ENCODE data around the gene WWOX. TPM values are rescaled to one million over a fixed set of nuclear protein-coding genes. Genes with fewer than 3 reads are reported as not detected.

The WWOX gene
- total and polyA plus RNA-seq, 2 of the 13 experiments (the other 11 are each of a cell fraction or from before 2014, with no cell fraction given) = 9.1 to 37.4 TPM

DNA sequence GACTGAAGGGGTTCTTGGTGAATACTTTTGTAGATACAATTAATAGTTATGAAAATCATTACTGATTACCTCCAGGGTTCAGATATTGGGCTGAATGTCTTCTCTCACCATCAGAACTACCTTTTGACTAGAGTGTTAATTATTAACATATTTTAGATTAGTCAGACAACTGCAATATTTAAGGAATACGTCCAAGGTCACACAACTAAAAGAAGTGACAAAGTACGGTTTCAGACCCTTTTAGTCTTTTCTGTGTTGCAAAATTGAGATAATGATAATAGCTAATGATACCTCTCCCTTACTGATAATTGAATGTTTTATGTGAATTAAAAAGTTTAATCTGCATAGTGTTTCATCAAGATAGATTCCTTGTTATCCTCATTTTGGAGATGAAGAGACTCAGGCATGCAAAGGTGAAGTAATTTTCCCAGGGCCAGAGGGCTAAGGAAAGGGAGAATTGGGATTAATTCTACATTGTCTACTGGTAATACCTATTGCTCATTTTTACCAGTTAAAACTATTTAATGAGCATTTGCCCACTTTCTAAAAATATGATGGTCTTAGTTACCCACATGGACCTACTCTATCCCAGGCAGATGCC, 107.3 kb downstream of the WWOX start (continued):
- TF ChIP-seq, protein P1, sequence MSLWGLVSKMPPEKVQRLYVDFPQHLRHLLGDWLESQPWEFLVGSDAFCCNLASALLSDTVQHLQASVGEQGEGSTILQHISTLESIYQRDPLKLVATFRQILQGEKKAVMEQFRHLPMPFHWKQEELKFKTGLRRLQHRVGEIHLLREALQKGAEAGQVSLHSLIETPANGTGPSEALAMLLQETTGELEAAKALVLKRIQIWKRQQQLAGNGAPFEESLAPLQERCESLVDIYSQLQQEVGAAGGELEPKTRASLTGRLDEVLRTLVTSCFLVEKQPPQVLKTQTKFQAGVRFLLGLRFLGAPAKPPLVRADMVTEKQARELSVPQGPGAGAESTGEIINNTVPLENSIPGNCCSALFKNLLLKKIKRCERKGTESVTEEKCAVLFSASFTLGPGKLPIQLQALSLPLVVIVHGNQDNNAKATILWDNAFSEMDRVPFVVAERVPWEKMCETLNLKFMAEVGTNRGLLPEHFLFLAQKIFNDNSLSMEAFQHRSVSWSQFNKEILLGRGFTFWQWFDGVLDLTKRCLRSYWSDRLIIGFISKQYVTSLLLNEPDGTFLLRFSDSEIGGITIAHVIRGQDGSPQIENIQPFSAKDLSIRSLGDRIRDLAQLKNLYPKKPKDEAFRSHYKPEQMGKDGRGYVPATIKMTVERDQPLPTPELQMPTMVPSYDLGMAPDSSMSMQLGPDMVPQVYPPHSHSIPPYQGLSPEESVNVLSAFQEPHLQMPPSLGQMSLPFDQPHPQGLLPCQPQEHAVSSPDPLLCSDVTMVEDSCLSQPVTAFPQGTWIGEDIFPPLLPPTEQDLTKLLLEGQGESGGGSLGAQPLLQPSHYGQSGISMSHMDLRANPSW (CRISPR knock-in tag; IDR thresholded peaks at IDR 0.05; ENCODE audit: borderline replicate concordance) = peak; percentile 33; the same call in 1 of the 2 replicates
- no peak for TF ChIP-seq NFE2L1 (CRISPR knock-in tag; IDR thresholded peaks at IDR 0.05; ENCODE audit: borderline replicate concordance)
- TF ChIP-seq, protein P2, sequence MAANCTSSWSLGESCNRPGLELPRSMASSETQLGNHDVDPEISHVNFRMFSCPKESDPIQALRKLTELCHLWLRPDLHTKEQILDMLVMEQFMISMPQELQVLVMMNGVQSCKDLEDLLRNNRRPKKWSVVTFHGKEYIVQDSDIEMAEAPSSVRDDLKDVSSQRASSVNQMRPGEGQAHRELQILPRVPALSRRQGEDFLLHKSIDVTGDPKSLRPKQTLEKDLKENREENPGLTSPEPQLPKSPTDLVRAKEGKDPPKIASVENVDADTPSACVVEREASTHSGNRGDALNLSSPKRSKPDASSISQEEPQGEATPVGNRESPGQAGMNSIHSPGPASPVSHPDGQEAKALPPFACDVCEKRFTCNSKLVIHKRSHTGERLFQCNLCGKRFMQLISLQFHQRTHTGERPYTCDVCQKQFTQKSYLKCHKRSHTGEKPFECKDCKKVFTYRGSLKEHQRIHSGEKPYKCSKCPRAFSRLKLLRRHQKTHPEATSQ (CRISPR knock-in tag; IDR thresholded peaks at IDR 0.05; ENCODE audit: borderline replicate concordance) = no peak
- TF ChIP-seq GABPB1 (CRISPR knock-in tag; IDR thresholded peaks at IDR 0.05) = no peak
- TF ChIP-seq GATAD2A (CRISPR knock-in tag; IDR thresholded peaks at IDR 0.05) = peak; percentile 87
- TF ChIP-seq TCF7 (IDR thresholded peaks at IDR 0.05; ENCODE audit: low read depth) = peak; percentile 37; the same call in 1 of the 2 replicates
- no peak for TF ChIP-seq ZKSCAN8 (CRISPR knock-in tag; IDR thresholded peaks at IDR 0.05; ENCODE audit: borderline replicate concordance)
- TF ChIP-seq, protein P3, sequence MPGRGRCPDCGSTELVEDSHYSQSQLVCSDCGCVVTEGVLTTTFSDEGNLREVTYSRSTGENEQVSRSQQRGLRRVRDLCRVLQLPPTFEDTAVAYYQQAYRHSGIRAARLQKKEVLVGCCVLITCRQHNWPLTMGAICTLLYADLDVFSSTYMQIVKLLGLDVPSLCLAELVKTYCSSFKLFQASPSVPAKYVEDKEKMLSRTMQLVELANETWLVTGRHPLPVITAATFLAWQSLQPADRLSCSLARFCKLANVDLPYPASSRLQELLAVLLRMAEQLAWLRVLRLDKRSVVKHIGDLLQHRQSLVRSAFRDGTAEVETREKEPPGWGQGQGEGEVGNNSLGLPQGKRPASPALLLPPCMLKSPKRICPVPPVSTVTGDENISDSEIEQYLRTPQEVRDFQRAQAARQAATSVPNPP (CRISPR knock-in tag; IDR thresholded peaks at IDR 0.05) = no peak
- peak; percentile 40; the same call in 1 of the 2 replicates for TF ChIP-seq RARA (CRISPR knock-in tag; IDR thresholded peaks at IDR 0.05)
- TF ChIP-seq, protein P4, sequence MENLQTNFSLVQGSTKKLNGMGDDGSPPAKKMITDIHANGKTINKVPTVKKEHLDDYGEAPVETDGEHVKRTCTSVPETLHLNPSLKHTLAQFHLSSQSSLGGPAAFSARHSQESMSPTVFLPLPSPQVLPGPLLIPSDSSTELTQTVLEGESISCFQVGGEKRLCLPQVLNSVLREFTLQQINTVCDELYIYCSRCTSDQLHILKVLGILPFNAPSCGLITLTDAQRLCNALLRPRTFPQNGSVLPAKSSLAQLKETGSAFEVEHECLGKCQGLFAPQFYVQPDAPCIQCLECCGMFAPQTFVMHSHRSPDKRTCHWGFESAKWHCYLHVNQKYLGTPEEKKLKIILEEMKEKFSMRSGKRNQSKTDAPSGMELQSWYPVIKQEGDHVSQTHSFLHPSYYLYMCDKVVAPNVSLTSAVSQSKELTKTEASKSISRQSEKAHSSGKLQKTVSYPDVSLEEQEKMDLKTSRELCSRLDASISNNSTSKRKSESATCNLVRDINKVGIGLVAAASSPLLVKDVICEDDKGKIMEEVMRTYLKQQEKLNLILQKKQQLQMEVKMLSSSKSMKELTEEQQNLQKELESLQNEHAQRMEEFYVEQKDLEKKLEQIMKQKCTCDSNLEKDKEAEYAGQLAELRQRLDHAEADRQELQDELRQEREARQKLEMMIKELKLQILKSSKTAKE (CRISPR knock-in tag; IDR thresholded peaks at IDR 0.05; ENCODE audit: borderline replicate concordance) = no peak
- TF ChIP-seq, protein P5, sequence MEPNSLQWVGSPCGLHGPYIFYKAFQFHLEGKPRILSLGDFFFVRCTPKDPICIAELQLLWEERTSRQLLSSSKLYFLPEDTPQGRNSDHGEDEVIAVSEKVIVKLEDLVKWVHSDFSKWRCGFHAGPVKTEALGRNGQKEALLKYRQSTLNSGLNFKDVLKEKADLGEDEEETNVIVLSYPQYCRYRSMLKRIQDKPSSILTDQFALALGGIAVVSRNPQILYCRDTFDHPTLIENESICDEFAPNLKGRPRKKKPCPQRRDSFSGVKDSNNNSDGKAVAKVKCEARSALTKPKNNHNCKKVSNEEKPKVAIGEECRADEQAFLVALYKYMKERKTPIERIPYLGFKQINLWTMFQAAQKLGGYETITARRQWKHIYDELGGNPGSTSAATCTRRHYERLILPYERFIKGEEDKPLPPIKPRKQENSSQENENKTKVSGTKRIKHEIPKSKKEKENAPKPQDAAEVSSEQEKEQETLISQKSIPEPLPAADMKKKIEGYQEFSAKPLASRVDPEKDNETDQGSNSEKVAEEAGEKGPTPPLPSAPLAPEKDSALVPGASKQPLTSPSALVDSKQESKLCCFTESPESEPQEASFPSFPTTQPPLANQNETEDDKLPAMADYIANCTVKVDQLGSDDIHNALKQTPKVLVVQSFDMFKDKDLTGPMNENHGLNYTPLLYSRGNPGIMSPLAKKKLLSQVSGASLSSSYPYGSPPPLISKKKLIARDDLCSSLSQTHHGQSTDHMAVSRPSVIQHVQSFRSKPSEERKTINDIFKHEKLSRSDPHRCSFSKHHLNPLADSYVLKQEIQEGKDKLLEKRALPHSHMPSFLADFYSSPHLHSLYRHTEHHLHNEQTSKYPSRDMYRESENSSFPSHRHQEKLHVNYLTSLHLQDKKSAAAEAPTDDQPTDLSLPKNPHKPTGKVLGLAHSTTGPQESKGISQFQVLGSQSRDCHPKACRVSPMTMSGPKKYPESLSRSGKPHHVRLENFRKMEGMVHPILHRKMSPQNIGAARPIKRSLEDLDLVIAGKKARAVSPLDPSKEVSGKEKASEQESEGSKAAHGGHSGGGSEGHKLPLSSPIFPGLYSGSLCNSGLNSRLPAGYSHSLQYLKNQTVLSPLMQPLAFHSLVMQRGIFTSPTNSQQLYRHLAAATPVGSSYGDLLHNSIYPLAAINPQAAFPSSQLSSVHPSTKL (CRISPR knock-in tag; IDR thresholded peaks at IDR 0.05) = peak; percentile 93
- TF ChIP-seq MZF1 (CRISPR knock-in tag; IDR thresholded peaks at IDR 0.05; ENCODE audit: borderline replicate concordance) = no peak
- peak; percentile 52; the same call in 1 of the 2 replicates for TF ChIP-seq NCOR1 (IDR thresholded peaks at IDR 0.05; ENCODE audit: borderline replicate concordance, low read length)
- TF ChIP-seq TSC22D2 (CRISPR knock-in tag; IDR thresholded peaks at IDR 0.05; ENCODE audit: borderline replicate concordance) = no peak
- TF ChIP-seq ZNF124 (CRISPR knock-in tag; IDR thresholded peaks at IDR 0.05) = no peak
- TF ChIP-seq, protein P6, sequence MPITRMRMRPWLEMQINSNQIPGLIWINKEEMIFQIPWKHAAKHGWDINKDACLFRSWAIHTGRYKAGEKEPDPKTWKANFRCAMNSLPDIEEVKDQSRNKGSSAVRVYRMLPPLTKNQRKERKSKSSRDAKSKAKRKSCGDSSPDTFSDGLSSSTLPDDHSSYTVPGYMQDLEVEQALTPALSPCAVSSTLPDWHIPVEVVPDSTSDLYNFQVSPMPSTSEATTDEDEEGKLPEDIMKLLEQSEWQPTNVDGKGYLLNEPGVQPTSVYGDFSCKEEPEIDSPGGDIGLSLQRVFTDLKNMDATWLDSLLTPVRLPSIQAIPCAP (CRISPR knock-in tag; IDR thresholded peaks at IDR 0.05; ENCODE audit: low read depth) = no peak
